ENCODE data around the gene KDM6A.
A peak's percentile ranks its signal among the peaks of the same experiment; 100 is the strongest.
"Not testable (repeated sequence)": the region's sequence is repeated elsewhere in the genome, so short reads cannot be mapped to it uniquely, and the experiment has no call there.

Gene KDM6A

GRCh38 chrX:44872821-44873414, at the start of gene KDM6A:
TSS of gene KDM6A (plus strand) at chrX:44873188. CDS start at chrX:44873552, 364 bp downstream.
- peak; percentile 94 for DNase-seq (ENCODE audit: low spot score)

GRCh38 chrX:44823193-44823592, 49.8 kb upstream of the KDM6A start:
- not testable (repeated sequence) for DNase-seq (ENCODE audit: low spot score)

DNA sequence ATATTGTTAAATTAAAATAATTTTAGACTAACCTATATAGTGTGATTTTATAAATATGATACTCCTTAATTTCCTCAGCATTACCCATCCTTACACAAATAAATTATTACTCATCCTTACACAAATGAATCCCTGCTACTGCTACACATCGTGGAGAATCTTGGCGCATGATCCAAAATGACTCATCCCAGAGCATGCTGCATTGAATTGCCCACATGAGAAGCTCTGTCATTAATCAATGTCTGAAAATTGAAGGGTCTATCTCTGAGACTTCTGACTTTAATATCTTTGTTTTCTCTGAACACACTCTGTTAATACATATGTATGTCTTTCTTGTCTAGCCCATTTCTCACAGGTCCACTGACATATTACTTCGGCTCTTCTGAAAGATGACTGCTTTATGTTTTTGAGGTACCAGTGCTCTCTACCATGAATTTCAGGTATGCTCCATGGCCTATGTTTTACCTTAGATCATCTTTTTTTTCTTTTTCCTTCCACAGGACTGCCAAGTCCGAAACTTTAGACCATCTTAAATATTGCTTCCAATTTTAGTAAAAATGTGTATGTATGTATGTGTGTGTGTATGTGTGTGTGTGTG, 44.9 kb upstream of the KDM6A start:
- no peak for DNase-seq (ENCODE audit: low spot score)

DNA sequence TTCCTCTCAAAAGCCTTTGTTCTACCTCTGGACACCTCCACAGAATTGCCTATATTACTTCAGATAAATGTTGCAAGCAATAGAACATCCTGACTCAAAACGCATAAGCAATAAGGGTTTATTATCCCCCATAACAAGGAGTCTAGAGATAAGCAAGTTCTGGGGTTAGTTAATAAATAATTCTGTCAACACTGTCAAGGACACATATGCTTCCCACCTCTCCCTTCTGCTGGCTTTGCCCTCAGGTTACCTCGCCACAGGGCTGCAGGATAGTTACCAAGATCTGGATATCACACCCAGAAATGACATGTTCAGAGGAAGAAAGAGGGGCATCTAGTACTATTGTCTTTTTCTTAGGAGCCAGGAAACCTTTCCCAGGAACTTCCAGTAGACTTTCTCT, 43.2 kb upstream of the KDM6A start:
- DNase-seq (ENCODE audit: low spot score), result no peak

- no peak for DNase-seq (ENCODE audit: low spot score)
Observed at GRCh38 chrX:44842550-44843317, 30.3 kb upstream of the KDM6A start.

DNA sequence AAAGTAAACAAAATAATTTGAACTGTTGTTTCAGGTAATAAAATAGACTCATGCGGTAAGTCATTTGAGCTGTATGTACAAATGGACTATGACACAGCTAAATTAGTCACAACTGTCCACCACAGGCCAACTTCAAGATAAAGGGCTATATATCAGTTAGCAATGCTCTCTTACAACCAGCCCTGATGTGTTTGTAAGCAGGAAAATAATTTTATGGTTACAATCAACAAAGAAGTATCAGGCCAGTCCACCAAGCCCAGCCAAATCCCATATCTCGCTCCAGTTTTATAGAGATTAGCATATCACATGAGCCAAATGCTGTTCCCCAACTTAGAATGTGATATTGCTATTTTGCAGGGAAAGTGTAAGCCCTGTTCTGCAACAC, 29.7 kb upstream of the KDM6A start:
- no peak for DNase-seq (ENCODE audit: low spot score)

GRCh38 chrX:44843753-44844152, 29.2 kb upstream of the KDM6A start, which contains the start of gene DUSP21:
TSS of gene DUSP21 (plus strand) at chrX:44844021. CDS start at chrX:44844133, 112 bp downstream.
- no peak for DNase-seq (ENCODE audit: low spot score)

- no peak for DNase-seq (ENCODE audit: low spot score)
Observed at GRCh38 chrX:44844204-44844603, 28.8 kb upstream of the KDM6A start.

GRCh38 chrX:44850891-44851290, 22.1 kb upstream of the KDM6A start:
- not testable (repeated sequence) for DNase-seq (ENCODE audit: low spot score)

- no peak for DNase-seq (ENCODE audit: low spot score)
Observed at GRCh38 chrX:44871114-44871645, 1.8 kb upstream of the KDM6A start.

DNA sequence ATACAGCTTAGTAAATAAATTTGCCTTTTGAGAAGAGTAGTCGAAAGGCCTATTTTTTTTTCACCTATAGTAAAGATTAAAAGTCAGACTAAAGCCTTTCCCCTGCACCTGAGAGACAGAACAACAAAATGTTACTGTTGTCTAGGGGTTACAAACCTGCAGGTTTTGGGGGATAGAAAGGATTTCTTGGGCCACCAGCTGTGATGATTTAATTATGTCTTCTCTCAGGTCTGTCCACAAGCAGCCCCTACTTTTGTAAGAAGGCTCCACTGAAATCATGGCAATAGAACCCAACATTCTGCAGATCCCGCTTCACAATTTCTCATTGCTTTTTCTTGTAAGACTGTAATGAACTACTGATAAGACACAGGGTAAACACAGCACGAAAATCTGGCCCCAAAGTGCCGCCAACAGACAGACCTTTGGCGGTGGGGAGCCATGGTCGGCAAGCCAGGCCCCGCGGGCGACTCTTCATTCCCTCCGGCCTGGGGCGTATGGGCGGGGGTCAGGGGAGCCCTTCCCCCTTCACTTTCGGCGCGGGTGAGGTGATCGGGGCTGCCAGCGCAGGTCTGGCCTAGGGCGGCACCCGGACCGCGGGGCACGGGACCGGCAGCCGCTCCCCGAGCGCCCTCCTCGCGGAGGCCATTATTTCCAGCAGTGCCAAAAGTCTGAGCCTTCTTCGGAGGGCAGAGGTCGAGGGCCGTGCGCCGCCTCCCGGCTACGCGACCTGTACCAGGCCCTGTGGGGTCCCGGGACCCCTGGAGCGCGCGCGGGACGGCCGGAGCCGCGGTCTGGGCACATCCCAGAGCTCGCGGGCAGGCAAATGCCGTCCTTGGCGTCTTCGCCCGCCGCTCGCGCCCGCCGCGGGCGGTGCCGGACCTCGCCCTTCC, 812 bp upstream of the KDM6A start:
- peak; percentile 4 for DNase-seq (ENCODE audit: low spot score)

GRCh38 chrX:44873415-44874276, 658 bp downstream of the KDM6A start:
- DNase-seq (ENCODE audit: low spot score), result peak; percentile 42

GRCh38 chrX:44874420-44875184, 1.6 kb downstream of the KDM6A start:
- DNase-seq (ENCODE audit: low spot score), result peak; percentile 13

GRCh38 chrX:44875185-44875489, 2.1 kb downstream of the KDM6A start:
- DNase-seq (ENCODE audit: low spot score), result no peak

GRCh38 chrX:44876086-44876485, 3.1 kb downstream of the KDM6A start:
- DNase-seq (ENCODE audit: low spot score), result no peak

DNA sequence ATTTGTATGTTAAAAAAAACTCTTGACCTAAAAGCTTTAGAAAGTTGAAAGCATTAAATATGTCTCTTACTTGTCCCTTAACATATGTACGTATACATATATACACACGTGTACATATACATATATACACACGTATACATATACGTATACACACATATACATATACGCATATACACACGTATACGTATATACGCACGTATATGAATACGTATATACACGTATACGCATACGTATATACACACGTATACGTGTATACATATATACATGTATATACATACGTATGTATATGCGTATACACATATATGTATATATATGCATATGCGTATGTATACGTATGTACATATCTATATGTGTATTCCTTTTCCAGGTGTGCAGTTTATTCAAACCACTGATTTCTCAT, 3.8 kb downstream of the KDM6A start:
- no peak for DNase-seq (ENCODE audit: low spot score)

DNA sequence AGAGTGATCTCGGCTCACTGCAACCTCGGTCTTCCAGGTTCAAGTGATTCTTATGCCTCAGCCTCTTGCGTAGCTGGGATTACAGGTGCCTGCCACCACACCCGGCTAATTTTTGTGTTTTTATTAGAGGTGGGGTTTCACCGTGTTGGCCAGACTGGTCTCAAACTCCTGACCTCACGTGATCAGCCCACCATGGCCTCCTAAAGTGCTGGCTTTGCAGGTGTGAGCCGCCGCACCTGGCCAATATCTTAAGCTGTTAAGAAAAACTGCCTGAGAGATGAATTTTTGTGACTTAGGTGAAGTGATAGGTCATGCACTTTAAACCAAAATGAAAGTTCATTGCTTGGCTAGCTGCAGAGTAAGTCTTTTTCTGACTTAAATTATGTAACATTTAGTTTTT, 5.8 kb downstream of the KDM6A start:
- no peak for DNase-seq (ENCODE audit: low spot score)

DNA sequence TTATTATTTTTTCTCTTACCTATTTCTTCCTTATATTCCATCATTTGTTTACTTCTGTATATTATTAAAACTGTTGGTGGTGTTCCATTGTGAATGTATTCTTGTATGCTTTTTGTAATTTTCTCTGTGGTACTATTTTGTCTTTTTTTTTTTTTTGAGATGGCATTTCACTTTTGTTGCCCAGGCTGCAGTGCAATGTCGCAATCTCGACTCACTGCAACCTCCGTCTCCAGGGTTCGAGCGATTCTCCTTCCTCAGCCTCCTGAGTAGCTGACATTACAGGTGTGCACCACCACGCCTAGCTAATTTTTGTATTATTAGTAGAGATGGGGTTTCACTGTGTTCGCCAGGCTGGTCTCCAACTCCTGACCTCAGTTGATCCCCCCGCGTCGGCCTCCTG, 8.6 kb downstream of the KDM6A start:
- no peak for DNase-seq (ENCODE audit: low spot score)

- no peak for DNase-seq (ENCODE audit: low spot score)
Observed at GRCh38 chrX:44882635-44883034, 9.6 kb downstream of the KDM6A start.

DNA sequence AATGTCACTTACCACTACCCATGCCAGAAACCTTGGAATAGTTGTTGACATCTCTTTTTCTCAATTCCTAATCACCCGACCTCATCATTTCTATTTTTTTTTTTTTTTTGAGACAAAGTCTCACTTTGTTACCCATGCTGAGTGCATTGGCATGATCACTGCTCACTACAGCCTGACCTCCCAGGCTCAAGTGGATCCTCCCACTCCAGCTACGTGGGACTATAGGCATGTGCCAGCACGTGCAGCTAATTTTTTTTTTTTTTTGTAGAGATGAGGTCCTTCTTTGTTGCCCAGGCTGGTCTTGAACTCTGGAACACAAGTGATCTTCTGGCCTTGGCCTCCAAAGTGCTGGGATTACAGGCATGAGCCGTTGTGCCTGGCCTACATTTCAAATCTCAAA, 12.0 kb downstream of the KDM6A start:
- no peak for DNase-seq (ENCODE audit: low spot score)
